Mucosa of descending colon (tissue), 3 donors: ENCODE results near the gene TRAPPC8. TPM values are rescaled to one million over a fixed set of nuclear protein-coding genes. Genes with fewer than 3 reads are reported as not detected.

Experiments
- ATAC-seq: fragments of 200-7000 bp; cut with Tn5 transposase; one replicate; pipeline ENCODE4 v1.9.1; 2020; ENCODE audit warnings: mild to moderate bottlenecking, moderate library complexity
- DNase-seq, 3 donors: peaks; one replicate each; pipeline ENCODE4 v3.0.0-alpha.2; 2020
- H3K36me3 ChIP-seq: fragments of 200-600 bp; one replicate; pipeline ENCODE4 v1.8.0; 2021; ENCODE audit warnings: low read depth, mild to moderate bottlenecking
- H3K4me1 ChIP-seq: fragments of 200-600 bp; one replicate; pipeline ENCODE4 v1.8.0; 2021; ENCODE audit warnings: low read depth, mild to moderate bottlenecking
- H3K4me3 ChIP-seq: fragments of 200-600 bp; one replicate; pipeline ENCODE4 v1.8.0; 2021; ENCODE audit warnings: mild to moderate bottlenecking
- H3K9me3 ChIP-seq: fragments of 200-600 bp; one replicate; pipeline ENCODE4 v1.8.0; 2021; ENCODE audit warnings: mild to moderate bottlenecking
- CTCF ChIP-seq: fragments of 200-600 bp; IDR thresholded peaks from one replicate; pipeline ENCODE4 v1.8.0; 2022; ENCODE audit warnings: antibody characterized with exemption, mild to moderate bottlenecking
- intact Hi-C, 2 donors: fragments of 100-400 bp; cut with DNase I in 1 of 2; cut with micrococcal nuclease in 1 of 2; formaldehyde crosslinking; loops; one replicate each; pipeline versions ENCODE4 v1.11.0 to v1.11.1; 2022; cut with DNase I, micrococcal nuclease
- total RNA-seq, 3 donors: library from RNA; stranded (reverse); fragmentation: NEBNext Ultra II Directional in 2 of 3; extraction: Animal tissue kit (Norgen Biotek cat#: 25700) in 2 of 3; gene quantifications; one replicate each; pipeline versions ENCODE4 v1.2.1 to v1.2.4, GENCODE V29; 2021 to 2023
- donor health status: DM: no; HTN: no; CAD: no; lungs with moderate emphysema.
- donor health status: DM: no; HTN: no; CAD: no.
- donor health status: DM: no; HTN: yes; CAD: no.

Gene TRAPPC8
- total RNA-seq, 3 donors from 2014 or later, result 42.6 to 51.4 (median 51.2) TPM

GRCh38 chr18:31884020-31884419, 58.9 kb downstream of the TRAPPC8 start:
- H3K36me3 ChIP-seq, result peaks cover 5% of the 10 kb centered on the region
- intact Hi-C loops, result no loop called here
- no peaks in the 10 kb centered on the region for H3K4me1 ChIP-seq
- TF ChIP-seq CTCF, result no peak
- peaks cover 4% of the 10 kb centered on the region for H3K9me3 ChIP-seq
- DNase-seq, result no peak
- ATAC-seq, result no peak
- H3K4me3 ChIP-seq, result no peak overlapping the region

DNA sequence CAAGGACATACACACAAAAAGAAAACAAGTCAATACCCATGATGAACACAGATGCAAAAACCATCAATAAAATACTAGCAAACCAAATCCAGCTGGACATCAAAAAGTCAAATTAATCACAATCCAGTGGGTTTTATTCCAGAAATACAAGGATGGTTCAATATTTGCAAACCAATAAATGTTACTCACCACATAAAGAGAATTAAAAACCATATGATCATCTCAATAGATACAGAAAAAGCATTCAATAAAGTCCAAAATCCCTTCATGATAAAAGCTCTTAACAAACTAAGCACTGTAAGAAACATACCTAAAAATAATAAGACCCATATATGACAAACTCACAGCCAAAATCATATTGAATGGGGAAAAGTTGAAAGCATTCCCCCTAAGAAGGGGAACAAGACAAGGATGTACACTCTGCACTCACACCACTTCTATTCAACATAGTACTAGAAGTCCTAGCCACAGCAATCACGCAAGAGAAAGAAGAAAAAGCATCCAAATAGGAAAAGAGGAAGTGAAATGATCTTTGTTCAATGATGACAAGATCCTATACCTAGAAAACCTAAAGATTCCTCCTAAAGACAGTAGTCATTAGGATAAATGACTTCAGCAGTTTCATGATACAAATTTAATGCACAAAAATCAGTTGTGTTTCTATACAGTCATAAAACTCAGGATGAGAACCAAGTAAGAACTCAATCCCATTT, 62.6 kb downstream of the TRAPPC8 start:
- DNase-seq, result no peak
- intact Hi-C loops, result no loop called here
- Histone ChIP-seq H3K4me3 (no peak overlapping the region), H3K9me3 (peaks cover 4% of the 10 kb centered on the region), H3K4me1 (no peaks in the 10 kb centered on the region), H3K36me3 (peaks cover 5% of the 10 kb centered on the region)
- TF ChIP-seq CTCF, result no peak
- no peak for ATAC-seq

GRCh38 chr18:31878358-31878757, 64.6 kb downstream of the TRAPPC8 start:
- no peak for TF ChIP-seq CTCF
- DNase-seq (no peak), ATAC-seq (peak; percentile 62)
- Histone ChIP-seq H3K36me3 (peaks cover 5% of the 10 kb centered on the region), H3K4me3 (no peak overlapping the region), H3K4me1 (no peaks in the 10 kb centered on the region), H3K9me3 (peaks cover 4% of the 10 kb centered on the region)
- intact Hi-C loops, result no loop called here

DNA sequence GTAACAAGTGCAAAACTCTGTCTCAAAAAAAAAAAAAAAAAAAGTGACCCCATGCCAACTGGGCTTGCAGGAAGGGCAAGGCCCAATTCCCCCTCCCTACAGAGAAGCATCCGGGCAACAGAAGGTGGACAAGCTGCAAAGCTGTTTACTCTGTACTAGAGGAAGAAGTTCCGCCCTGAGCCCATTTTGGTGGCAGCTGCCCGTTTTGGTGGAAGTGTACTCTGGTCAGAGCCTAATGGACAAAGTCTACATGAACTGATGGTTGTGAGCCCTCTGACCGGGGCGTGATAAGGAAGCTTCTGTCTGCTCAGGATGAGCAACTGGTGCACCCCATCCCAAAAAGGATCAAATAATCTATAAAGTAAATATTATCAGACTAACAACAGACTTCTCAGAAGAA, 65.0 kb downstream of the TRAPPC8 start:
- ATAC-seq, result peak; percentile 27
- Histone ChIP-seq H3K4me1 (no peaks in the 10 kb centered on the region), H3K4me3 (no peak overlapping the region), H3K36me3 (peaks cover 5% of the 10 kb centered on the region), H3K9me3 (peaks cover 4% of the 10 kb centered on the region)
- peak in 1 of 3 donors; percentile 5 for DNase-seq
- intact Hi-C loops, result no loop called here
- no peak for TF ChIP-seq CTCF

GRCh38 chr18:31876707-31877106, 66.2 kb downstream of the TRAPPC8 start:
- intact Hi-C loops, result no loop called here
- no peaks in the 10 kb centered on the region for H3K4me1 ChIP-seq
- H3K36me3 ChIP-seq, result peaks cover 8% of the 10 kb centered on the region

More at GRCh38 chr18:31876707-31877106, 66.2 kb downstream of the TRAPPC8 start:
- no peak for DNase-seq
- no peak for ATAC-seq
- Histone ChIP-seq H3K4me3 (no peak overlapping the region), H3K9me3 (peaks cover 4% of the 10 kb centered on the region)
- no peak for TF ChIP-seq CTCF
